BJ (cell line): Measurements from ENCODE around the gene ZBTB40. TPM values are rescaled to one million over a fixed set of nuclear protein-coding genes. Genes with fewer than 3 reads are reported as not detected.

Source experiments
- CTCF ChIA-PET: fragments of 350-600 bp; formaldehyde crosslinking; extraction: SDS; loops from one replicate; lab custom pipeline; 2021; ENCODE audit warnings: antibody characterized with exemption, inconsistent platforms; lab: Yijun Ruan, JAX
- POLR2A ChIA-PET: fragments of 300-600 bp; sonication (Branson Sonifier 250); formaldehyde crosslinking; extraction: SDS; loops from one replicate; lab custom pipeline; 2021; ENCODE audit warnings: antibody characterized with exemption; lab: Charles Lee
- DNase-seq: peaks from one replicate; pipeline ENCODE4 v3.0.0-alpha.2; 2011; ENCODE audit warnings: low read depth
- H3K27me3 ChIP-seq: 2 replicates; pipeline ENCODE4 v1.6.0; 2011; ENCODE audit warnings: low read length; ENCODE audit not compliant: control insufficient read depth, insufficient read depth
- H3K36me3 ChIP-seq: 2 replicates; pipeline ENCODE4 v1.5.1; 2011; ENCODE audit warnings: low read length; ENCODE audit not compliant: control insufficient read depth, insufficient read depth
- H3K4me3 ChIP-seq: 2 replicates; pipeline ENCODE4 v1.5.1; 2011; ENCODE audit warnings: low read depth, mild to moderate bottlenecking, control low read depth, low read length
- polyA plus RNA-seq: library from polyadenylated mRNA; depleted of rRNA; stranded (reverse); fragments of >200 nt; gene quantifications from 2 replicates; pipeline ENCODE4 v1.2.3, GENCODE V29; 2011
- TF ChIP-seq, protein P1 (sequence below): IDR thresholded peaks from 2 replicates; pipeline ENCODE4 v1.5.1; 2011; ENCODE audit warnings: low read depth, mild to moderate bottlenecking, control low read depth, inconsistent platforms, low read length, moderate library complexity; ENCODE audit not compliant: insufficient read depth

Gene ZBTB40
- polyA plus RNA-seq, 1 experiment = 5.0 TPM

DNA sequence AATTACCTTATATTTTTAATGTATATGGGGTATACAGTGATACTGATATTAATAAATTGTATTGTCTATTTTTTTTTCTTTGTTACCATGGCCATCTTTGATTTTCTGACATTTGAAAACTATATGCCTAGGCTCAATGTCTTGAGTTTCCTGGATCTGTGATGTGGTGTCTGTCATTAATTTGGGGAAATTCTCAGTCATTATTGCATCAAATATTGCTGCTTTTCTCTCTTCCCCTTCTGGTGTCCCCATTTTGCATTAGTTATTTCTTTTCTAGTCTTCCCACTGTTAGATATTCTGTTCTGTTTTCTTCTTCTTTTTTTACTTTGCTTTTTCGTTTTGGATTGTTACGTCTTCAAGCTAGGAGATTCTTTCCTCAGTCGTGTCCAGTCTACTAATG, 33.8 kb downstream of the ZBTB40 start:
- TF ChIP-seq, protein P1, sequence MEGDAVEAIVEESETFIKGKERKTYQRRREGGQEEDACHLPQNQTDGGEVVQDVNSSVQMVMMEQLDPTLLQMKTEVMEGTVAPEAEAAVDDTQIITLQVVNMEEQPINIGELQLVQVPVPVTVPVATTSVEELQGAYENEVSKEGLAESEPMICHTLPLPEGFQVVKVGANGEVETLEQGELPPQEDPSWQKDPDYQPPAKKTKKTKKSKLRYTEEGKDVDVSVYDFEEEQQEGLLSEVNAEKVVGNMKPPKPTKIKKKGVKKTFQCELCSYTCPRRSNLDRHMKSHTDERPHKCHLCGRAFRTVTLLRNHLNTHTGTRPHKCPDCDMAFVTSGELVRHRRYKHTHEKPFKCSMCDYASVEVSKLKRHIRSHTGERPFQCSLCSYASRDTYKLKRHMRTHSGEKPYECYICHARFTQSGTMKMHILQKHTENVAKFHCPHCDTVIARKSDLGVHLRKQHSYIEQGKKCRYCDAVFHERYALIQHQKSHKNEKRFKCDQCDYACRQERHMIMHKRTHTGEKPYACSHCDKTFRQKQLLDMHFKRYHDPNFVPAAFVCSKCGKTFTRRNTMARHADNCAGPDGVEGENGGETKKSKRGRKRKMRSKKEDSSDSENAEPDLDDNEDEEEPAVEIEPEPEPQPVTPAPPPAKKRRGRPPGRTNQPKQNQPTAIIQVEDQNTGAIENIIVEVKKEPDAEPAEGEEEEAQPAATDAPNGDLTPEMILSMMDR = no peak
- peaks cover 1% of the 10 kb centered on the region; the same call in 1 of the 2 replicates for H3K36me3 ChIP-seq
- H3K4me3 ChIP-seq = no peak overlapping the region
- no peak for DNase-seq
- H3K27me3 ChIP-seq = no peaks in the 10 kb centered on the region
- ChIA-PET POLR2A (no interaction called here), CTCF (no interaction called here)

DNA sequence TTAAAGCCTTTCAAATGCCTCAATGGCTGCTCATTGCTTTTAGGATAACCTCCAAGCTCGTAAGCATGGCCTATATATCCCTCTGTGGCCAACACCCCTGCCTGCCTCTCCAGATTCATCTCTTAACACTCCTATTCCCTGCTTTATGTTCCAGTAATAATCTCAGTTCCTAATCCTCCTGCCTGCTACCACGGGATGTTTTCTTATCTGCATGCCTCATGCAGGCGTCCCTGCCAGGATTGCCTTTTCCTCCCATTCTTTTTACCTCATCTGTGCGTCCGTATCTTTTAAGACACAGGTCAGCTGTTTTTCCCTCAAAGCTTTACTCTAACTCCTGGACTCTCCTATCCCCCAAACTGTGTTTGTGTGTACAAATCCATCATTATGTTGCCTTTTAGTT, 36.1 kb downstream of the ZBTB40 start:
- Histone ChIP-seq H3K4me3 (no peak overlapping the region), H3K27me3 (no peaks in the 10 kb centered on the region), H3K36me3 (peaks cover 1% of the 10 kb centered on the region; the same call in 1 of the 2 replicates)
- POLR2A ChIA-PET = no interaction called here
- TF ChIP-seq, protein P1 = no peak
- CTCF ChIA-PET = interaction anchor here (1.9 kb wide), 1 partner anchor 12 kb away, joined by 9 read pairs; no protein-coding TSS in a partner anchor
- no peak for DNase-seq

DNA sequence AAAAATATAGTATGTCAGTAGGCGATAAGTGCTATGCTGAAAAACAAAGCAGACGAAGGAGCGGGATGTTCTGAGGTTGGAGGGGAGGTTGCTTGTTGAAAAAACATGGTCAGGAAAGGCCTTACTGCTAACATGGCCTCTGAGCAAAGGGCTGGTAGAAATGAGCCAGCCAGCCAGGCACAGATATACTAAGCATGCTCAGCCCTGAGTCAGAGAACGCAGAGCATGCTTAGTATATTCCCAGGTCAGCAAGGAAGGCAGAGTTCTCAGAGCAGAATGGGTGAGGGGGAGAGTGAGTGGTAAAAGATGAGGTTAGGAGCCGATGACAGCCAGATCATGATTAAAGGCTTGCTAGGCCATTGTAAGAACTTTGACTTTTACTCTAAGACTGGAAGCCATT, 36.7 kb downstream of the ZBTB40 start:
- peaks cover 1% of the 10 kb centered on the region; the same call in 1 of the 2 replicates for H3K36me3 ChIP-seq
- no peak for DNase-seq
- H3K4me3 ChIP-seq = no peak overlapping the region
- CTCF ChIA-PET = interaction anchor here (1.9 kb wide), 1 partner anchor 11 kb away, joined by 9 read pairs; no protein-coding TSS in a partner anchor
- TF ChIP-seq, protein P1 = no peak
- no peaks in the 10 kb centered on the region for H3K27me3 ChIP-seq
- POLR2A ChIA-PET = no interaction called here

DNA sequence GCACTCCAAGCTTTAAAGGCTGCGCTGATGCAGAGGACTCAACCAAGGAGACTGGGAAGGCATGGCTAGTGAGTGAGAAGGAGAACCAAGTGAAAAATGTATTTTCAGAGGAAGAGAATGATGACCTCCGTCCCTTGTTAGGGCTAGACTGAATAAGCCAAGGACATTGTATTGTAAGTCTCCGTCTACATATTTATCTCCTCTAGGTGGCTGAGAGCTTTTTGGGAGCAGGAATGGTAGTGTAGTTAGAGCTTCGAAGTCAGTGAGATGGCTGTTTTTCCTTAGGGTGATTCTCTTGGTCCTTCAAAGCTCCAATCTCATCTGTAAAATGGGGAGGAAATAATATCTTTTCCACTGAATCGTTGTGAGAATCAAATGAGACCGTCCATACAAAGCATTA, 37.6 kb downstream of the ZBTB40 start:
- Histone ChIP-seq H3K36me3 (peaks cover 1% of the 10 kb centered on the region; the same call in 1 of the 2 replicates), H3K27me3 (no peaks in the 10 kb centered on the region), H3K4me3 (no peak overlapping the region)
- DNase-seq = no peak
- ChIA-PET CTCF (interaction anchor here (1.1 to 1.7 kb wide), 2 partner anchors 15 to 16 kb away, joined by 3 to 7 read pairs; no protein-coding TSS in a partner anchor), POLR2A (no interaction called here)
- TF ChIP-seq, protein P1 = no peak

DNA sequence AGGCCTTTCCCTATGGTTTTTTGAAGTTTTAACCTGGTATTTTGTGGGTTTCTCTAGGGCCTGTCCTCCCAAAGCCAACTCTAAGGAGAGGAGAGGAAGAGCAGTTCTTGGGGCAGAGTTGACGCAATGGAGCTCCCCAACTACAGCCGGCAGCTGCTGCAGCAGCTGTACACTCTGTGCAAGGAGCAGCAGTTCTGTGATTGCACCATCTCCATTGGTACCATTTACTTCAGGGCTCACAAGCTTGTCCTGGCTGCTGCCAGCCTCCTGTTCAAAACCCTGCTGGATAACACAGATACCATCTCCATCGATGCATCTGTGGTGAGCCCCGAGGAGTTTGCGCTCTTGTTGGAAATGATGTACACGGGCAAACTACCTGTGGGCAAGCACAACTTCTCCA, 38.2 kb downstream of the ZBTB40 start:
- peaks cover 1% of the 10 kb centered on the region; the same call in 1 of the 2 replicates for H3K36me3 ChIP-seq
- H3K4me3 ChIP-seq = no peak overlapping the region
- no peaks in the 10 kb centered on the region for H3K27me3 ChIP-seq
- ChIA-PET CTCF (interaction anchor here (1.1 to 1.7 kb wide), 2 partner anchors 15 to 16 kb away, joined by 3 to 7 read pairs; no protein-coding TSS in a partner anchor), POLR2A (no interaction called here)
- DNase-seq = no peak
- TF ChIP-seq, protein P1 = no peak
